Calu3 (cell line): ENCODE results near the gene ATP6V1B1. TPM values are rescaled to one million over a fixed set of nuclear protein-coding genes. Genes with fewer than 3 reads are reported as not detected.

Experiments used
- BruUV-seq: library from RNA; stranded (reverse); fragments of 400-500 nt; replicated peaks from 2 replicates; lab custom pipeline; 2021; lab: Mats Ljungman, UMichigan
- CTCF ChIA-PET: fragments of 300-600 bp; sonication (Branson Sonifier 250); formaldehyde crosslinking; loops from one replicate; lab custom pipeline; 2022; ENCODE audit warnings: antibody characterized with exemption; lab: Charles Lee
- DNase-seq: peaks from one replicate; pipeline ENCODE4 v3.0.0; 2022
- H3K27ac Mint-ChIP-seq: one replicate; pipeline ENCODE4 v1.8.0; 2022; ENCODE audit warnings: mixed read lengths; ENCODE audit not compliant: unreplicated experiment
- H3K27me3 Mint-ChIP-seq: one replicate; pipeline ENCODE4 v1.8.0; 2022; ENCODE audit warnings: mixed read lengths; ENCODE audit not compliant: unreplicated experiment
- H3K36me3 Mint-ChIP-seq: one replicate; pipeline ENCODE4 v1.8.0; 2022; ENCODE audit warnings: mild to moderate bottlenecking, moderate library complexity, mixed read lengths; ENCODE audit not compliant: insufficient read depth, unreplicated experiment
- H3K4me1 Mint-ChIP-seq: one replicate; pipeline ENCODE4 v1.8.0; 2022; ENCODE audit warnings: mild to moderate bottlenecking, low read depth, mixed read lengths; ENCODE audit not compliant: unreplicated experiment
- H3K4me3 Mint-ChIP-seq: one replicate; pipeline ENCODE4 v1.8.0; 2022; ENCODE audit warnings: mild to moderate bottlenecking, low read depth, moderate library complexity, mixed read lengths; ENCODE audit not compliant: unreplicated experiment
- H3K9me3 Mint-ChIP-seq: one replicate; pipeline ENCODE4 v1.8.0; 2022; ENCODE audit warnings: low read depth, mixed read lengths; ENCODE audit not compliant: unreplicated experiment
- CTCF ChIP-seq: fragments of 200-600 bp; IDR thresholded peaks from one replicate; pipeline ENCODE4 v1.8.0; 2022; ENCODE audit warnings: antibody characterized with exemption; ENCODE audit not compliant: unreplicated experiment
- intact Hi-C: fragments of 100-400 bp; cut with micrococcal nuclease; formaldehyde crosslinking; loops from one replicate; pipeline ENCODE4 v1.10.0; 2022; ENCODE audit not compliant: unreplicated experiment
- total RNA-seq: library from RNA; stranded (reverse); gene quantifications from 2 replicates; pipeline ENCODE4 v1.2.3, GENCODE V29; 2022

Gene ATP6V1B1
- total RNA-seq, 1 experiment from 2014 or later, result not detected

GRCh38 chr2:70931376-70932000 is 4.2 kb upstream of the ATP6V1B1 start:
- intact Hi-C loops, result no loop called here

GRCh38 chr2:70932631-70933230 is 3.0 kb upstream of the ATP6V1B1 start:
- no peak for TF ChIP-seq CTCF
- no TSS peak for BruUV-seq
- Mint-ChIP-seq H3K4me3 (no peak overlapping the region), H3K9me3 (no peaks in the 10 kb centered on the region), H3K27ac (no peak overlapping the region), H3K36me3 (no peaks in the 10 kb centered on the region), H3K27me3 (peaks cover 80% of the 10 kb centered on the region), H3K4me1 (no peaks in the 10 kb centered on the region)
- intact Hi-C loops, result no loop called here
- CTCF ChIA-PET, result no interaction called here
- no peak for DNase-seq

More at GRCh38 chr2:70931376-70932000, 4.2 kb upstream of the ATP6V1B1 start:
- Mint-ChIP-seq H3K4me3 (no peak overlapping the region), H3K9me3 (no peaks in the 10 kb centered on the region), H3K27ac (no peak overlapping the region), H3K4me1 (no peaks in the 10 kb centered on the region), H3K36me3 (no peaks in the 10 kb centered on the region), H3K27me3 (peaks cover 89% of the 10 kb centered on the region)
- no peak for TF ChIP-seq CTCF
- BruUV-seq, result no TSS peak
- CTCF ChIA-PET, result no interaction called here
- no peak for DNase-seq

GRCh38 chr2:70934981-70935380 is 719 bp upstream of the ATP6V1B1 start:
- no peak for TF ChIP-seq CTCF
- Mint-ChIP-seq H3K36me3 (no peaks in the 10 kb centered on the region), H3K27me3 (peaks cover 74% of the 10 kb centered on the region), H3K4me3 (no peak overlapping the region), H3K9me3 (no peaks in the 10 kb centered on the region), H3K4me1 (no peaks in the 10 kb centered on the region), H3K27ac (no peak overlapping the region)
- intact Hi-C loops, result no loop called here
- CTCF ChIA-PET, result no interaction called here
- DNase-seq, result no peak
- BruUV-seq, result no TSS peak

GRCh38 chr2:70936165-70936978 is 672 bp downstream of the ATP6V1B1 start:
- intact Hi-C loops, result no loop called here
- CTCF ChIA-PET, result interaction anchor here (0.6 to 0.7 kb wide), 2 partner anchors 24 to 67 kb away, joined by 3 to 4 read pairs; no protein-coding TSS in a partner anchor
- DNase-seq, result no peak
- H3K4me1 Mint-ChIP-seq, result no peaks in the 10 kb centered on the region
- no peaks in the 10 kb centered on the region for H3K36me3 Mint-ChIP-seq
- TF ChIP-seq CTCF, result no peak
- H3K4me3 Mint-ChIP-seq, result no peak overlapping the region
- no peak overlapping the region for H3K27ac Mint-ChIP-seq
- peaks cover 79% of the 10 kb centered on the region for H3K27me3 Mint-ChIP-seq
- no TSS peak for BruUV-seq
- no peaks in the 10 kb centered on the region for H3K9me3 Mint-ChIP-seq
